HepG2 (cell line): ENCODE data around the gene PDIA5. TPM values are rescaled to one million over a fixed set of nuclear protein-coding genes. Genes with fewer than 3 reads are reported as not detected.
A peak's percentile ranks its signal among the peaks of the same experiment; 100 is the strongest.

Experiments
- ATAC-seq: fragments of 200-7000 bp; cut with Tn5 transposase; 3 replicates; pipeline ENCODE4 v1.9.1; 2020; ENCODE audit warnings: mild to moderate bottlenecking, moderate library complexity
- BruUV-seq: library from RNA; stranded (reverse); fragments of 400-500 nt; replicated peaks from 2 replicates; lab custom pipeline; 2021; lab: Mats Ljungman, UMichigan
- CTCF ChIA-PET: fragments of 300-600 bp; formaldehyde crosslinking; extraction: SDS; loops from one replicate; lab custom pipeline; 2021; ENCODE audit warnings: low total read pairs, inconsistent platforms, low intra/inter-chr PET ratio; lab: Yijun Ruan, JAX
- POLR2A ChIA-PET: fragments of 350-600 bp; sonication (Branson Sonifier 250); formaldehyde crosslinking; loops from one replicate; lab custom pipeline; 2020; ENCODE audit warnings: antibody characterized with exemption, inconsistent platforms; lab: Yijun Ruan, JAX
- DNase-seq: peaks from one replicate; pipeline ENCODE4 v3.0.0-alpha.2; 2015; ENCODE audit warnings: low spot score
- FAIRE-seq: peaks from 3 replicates; lab custom pipeline; 2011; peaks lifted over from hg19 to GRCh38; lab: Jason Lieb, UNC
- H2AFZ ChIP-seq: one replicate; pipeline ENCODE4 v1.6.1; 2011; ENCODE audit warnings: low read length, inconsistent platforms
- H3K27ac ChIP-seq: fragments of 300-600 bp; 3 replicates; pipeline ENCODE4 v1.8.0; 2011; ENCODE audit warnings: mixed run types, mild to moderate bottlenecking, mixed read lengths, low read length, inconsistent platforms; ENCODE audit not compliant: insufficient read depth; ENCODE audit errors: extremely low read length
- H3K27me3 ChIP-seq, 2 experiments: fragments of 200-600 bp in 1 of 2; 2 replicates in 1 of 2; 3 replicates in 1 of 2; pipeline versions ENCODE4 v1.6.0 to v1.8.0; 2011; ENCODE audit warnings: low read length in 2 of 2, mild to moderate bottlenecking in 2 of 2, moderate library complexity in 2 of 2, inconsistent platforms in 1 of 2; ENCODE audit not compliant: insufficient read depth in 2 of 2, control insufficient read depth in 1 of 2
- H3K36me3 ChIP-seq, 2 experiments: fragments of 200-600 bp in 1 of 2; replicated peaks in 1 of 2; 2 replicates in 1 of 2; 3 replicates in 1 of 2; pipeline versions ENCODE4 v1.5.1 to v1.8.0; 2011; ENCODE audit warnings: low read length in 2 of 2, inconsistent platforms in 1 of 2; ENCODE audit not compliant: insufficient read depth in 2 of 2, control insufficient read depth in 1 of 2
- H3K4me1 ChIP-seq: 2 replicates; pipeline ENCODE4 v1.5.1; 2012; ENCODE audit warnings: low read length, inconsistent platforms; ENCODE audit not compliant: insufficient read depth
- H3K4me2 ChIP-seq: 2 replicates; pipeline ENCODE4 v1.6.0; 2011; ENCODE audit warnings: low read depth, low read length, inconsistent platforms
- H3K4me3 ChIP-seq, 3 experiments: fragments of 200-600 bp in 1 of 3; sonication (generic), shearing (Covaris generic) in 1 of 3; replicated peaks in 1 of 3; 2 replicates each; pipeline ENCODE4 v1.5.1; 2011 to 2016; ENCODE audit warnings: low read length in 3 of 3, inconsistent platforms in 2 of 3, low read depth in 2 of 3, mild to moderate bottlenecking in 2 of 3, control low read depth in 1 of 3, mixed read lengths in 1 of 3; ENCODE audit not compliant: insufficient read depth in 1 of 3
- H3K79me2 ChIP-seq: one replicate; pipeline ENCODE4 v1.6.1; 2011; ENCODE audit warnings: low read length, inconsistent platforms; ENCODE audit not compliant: insufficient read depth
- H3K9ac ChIP-seq: 2 replicates; pipeline ENCODE4 v1.6.0; 2011; ENCODE audit warnings: mild to moderate bottlenecking, low read depth, low read length, inconsistent platforms; ENCODE audit not compliant: insufficient read depth
- H3K9me3 ChIP-seq: 2 replicates; pipeline ENCODE4 v1.5.1; 2012; ENCODE audit warnings: mild to moderate bottlenecking, low read length
- H4K20me1 ChIP-seq: 2 replicates; pipeline ENCODE4 v1.6.0; 2011; ENCODE audit warnings: inconsistent platforms, mild to moderate bottlenecking, low read length, moderate library complexity; ENCODE audit not compliant: insufficient read depth
- BHLHE40 ChIP-seq: IDR thresholded peaks from 2 replicates; pipeline ENCODE4 v1.6.1; 2011; ENCODE audit warnings: low read length, improper control_type of control experiment
- CCDC6 ChIP-seq: sonication (generic); formaldehyde crosslinking; IDR thresholded peaks from 2 replicates; pipeline ENCODE4 v1.8.1; 2022; ENCODE audit warnings: mild to moderate bottlenecking, missing genetic modification reagents, moderate library complexity
- HNRNPH1 ChIP-seq: fragments of 200-400 bp; formaldehyde crosslinking; optimal IDR thresholded peaks from 2 replicates; pipeline ENCODE3; 2017; ENCODE audit warnings: mild to moderate bottlenecking, low read depth, low read length
- ZBTB14 ChIP-seq: sonication (generic); formaldehyde crosslinking; IDR thresholded peaks from 2 replicates; pipeline ENCODE4 v1.4.0; 2020; ENCODE audit warnings: missing genetic modification reagents
- ZNF251 ChIP-seq: sonication (generic); formaldehyde crosslinking; IDR thresholded peaks from 2 replicates; pipeline ENCODE4 v1.9.0; 2021; ENCODE audit warnings: mild to moderate bottlenecking, missing genetic modification reagents
- ZNF326 ChIP-seq: sonication (generic); formaldehyde crosslinking; IDR thresholded peaks from 2 replicates; pipeline ENCODE4 v1.4.0; 2020; ENCODE audit warnings: missing genetic modification reagents, borderline replicate concordance
- whole genome bisulfite sequencing: methylation state at CpG from one replicate; pipeline ENCODE4 v1.1.6; 2017; ENCODE audit warnings: low lambda C conversion rate; 5-methylcytosine and 5-hydroxymethylcytosine counted together
- in situ Hi-C: cut with HindIII; loops from 2 replicates; pipeline ENCODE4 v1.10.0; 2017; ENCODE audit warnings: low pct_unique_long_range_greater_than_20kb; ENCODE audit not compliant: extremely low pct_ligation_motif_present
- intact Hi-C: fragments of 100-400 bp; cut with micrococcal nuclease; formaldehyde crosslinking; loops from one replicate; pipeline ENCODE4 v1.10.0; 2022; ENCODE audit not compliant: unreplicated experiment
- polyA plus RNA-seq, 8 experiments: library from polyadenylated mRNA; depleted of rRNA in 3 of 8; stranded (reverse) in 7 of 8; unstranded in 1 of 8; fragments of >200 nt; fragmentation: Illumina TruSeq in 4 of 8; extraction: Trizol in 4 of 8; gene quantifications; 2 replicates each; pipeline versions ENCODE4 v1.2.1 to v1.2.3, GENCODE V29; 2011 to 2016; ENCODE audit warnings: low read depth in 4 of 8, missing spikeins in 1 of 8, mixed read lengths in 1 of 8; ENCODE audit not compliant: insufficient read depth in 1 of 8
- total RNA-seq, 5 experiments: library from RNA; depleted of rRNA; stranded (reverse); fragments of >200 nt; fragmentation: Illumina TruSeq; extraction: Trizol; gene quantifications; 2 replicates each; pipeline ENCODE4 v1.2.3, GENCODE V29; 2016; ENCODE audit warnings: low read depth in 1 of 5

Gene PDIA5
- total and polyA plus RNA-seq, 2 of the 13 experiments (the other 11 are each of a cell fraction or from before 2014, with no cell fraction given): 51.3 to 74.3 TPM

- in situ Hi-C loops: no loop called here
- Histone ChIP-seq H3K27me3 (no peaks in the 10 kb centered on the region; a peak in 1 of 5 replicates), H3K4me1 (peaks cover 49% of the 10 kb centered on the region), H4K20me1 (peaks cover 73% of the 10 kb centered on the region), H3K9me3 (no peaks in the 10 kb centered on the region), H3K4me2 (no peak overlapping the region), H3K79me2 (peaks cover 99% of the 10 kb centered on the region), H3K36me3 (peaks cover 1 to 11% of the 10 kb centered on the region in 2 experiments; a peak in 4 of 5 replicates), H2AFZ (no peak overlapping the region), H3K4me3 (no peak overlapping the region), H3K9ac (no peak overlapping the region), H3K27ac (no peak overlapping the region)
- ChIA-PET CTCF (no interaction called here), POLR2A (no interaction called here)
- BruUV-seq: no TSS peak
- WGBS: 100% methylated on average over 1 of the region's 1 CpG
- ATAC-seq: no peak
- intact Hi-C loops: no loop called here
- DNase-seq: no peak
- TF ChIP-seq CCDC6 (no peak), BHLHE40 (no peak), ZBTB14 (CRISPR knock-in tag) (no peak)
- no peak for FAIRE-seq
Observed at GRCh38 chr3:123072564-123072963, 5.7 kb downstream of the PDIA5 start.

DNA sequence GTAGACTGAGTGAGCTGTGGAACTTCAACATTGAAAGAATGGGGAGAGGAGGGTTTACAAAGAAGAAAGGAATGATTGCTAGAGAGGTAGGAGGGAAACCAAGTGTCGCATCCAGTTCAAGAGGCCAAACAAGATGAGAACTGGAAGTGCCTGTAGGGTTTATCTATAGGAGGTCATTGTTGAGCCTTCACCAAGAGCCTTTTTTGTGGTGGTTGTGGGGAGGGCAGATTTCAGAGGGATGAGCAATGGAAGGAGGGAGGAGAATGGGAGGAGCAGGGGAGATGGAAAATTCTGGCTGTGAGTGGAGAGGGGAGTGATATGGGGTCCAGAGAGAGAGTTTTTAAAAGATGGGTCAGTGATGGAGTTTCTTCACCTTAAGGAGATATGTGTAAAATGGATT is 8.5 kb downstream of the PDIA5 start:
- in situ Hi-C loops: no loop called here
- no peak for ATAC-seq
- H3K9me3 ChIP-seq: no peaks in the 10 kb centered on the region
- no TSS peak for BruUV-seq
- peaks cover 1 to 11% of the 10 kb centered on the region in 2 experiments; a peak in 4 of 5 replicates for H3K36me3 ChIP-seq
- TF ChIP-seq HNRNPH1 (no peak), ZNF326 (no peak), ZNF251 (CRISPR knock-in tag) (no peak)
- TF ChIP-seq, all 625 proteins: peak for 0
- ChIA-PET CTCF (no interaction called here), POLR2A (no interaction called here)
- no peaks in the 10 kb centered on the region for H3K27me3 ChIP-seq
- FAIRE-seq: no peak
- no peak overlapping the region for H3K27ac ChIP-seq
- peak; percentile 5 for DNase-seq
- 96% methylated on average over 1 of the region's 1 CpG for WGBS
- no peak overlapping the region for H3K4me2 ChIP-seq
- H3K9ac ChIP-seq: no peak overlapping the region
- intact Hi-C loops: no loop called here
- H4K20me1 ChIP-seq: peaks cover 71% of the 10 kb centered on the region
- H3K79me2 ChIP-seq: peaks cover 95% of the 10 kb centered on the region
- no peak overlapping the region for H3K4me3 ChIP-seq
- peaks cover 41% of the 10 kb centered on the region for H3K4me1 ChIP-seq
- no peak overlapping the region for H2AFZ ChIP-seq
